GM12892 (cell line): ENCODE results near the gene TPPP2.

Experiments used
- DNase-seq: peaks from one replicate; pipeline ENCODE4 v3.0.0; 2011; ENCODE audit not compliant: insufficient read length
- FAIRE-seq: peaks from 2 replicates; lab custom pipeline; 2011; peaks lifted over from hg19 to GRCh38; lab: Jason Lieb, UNC
- POLR2A ChIP-seq: IDR thresholded peaks from 2 replicates; pipeline ENCODE4 v1.6.1; 2011; ENCODE audit warnings: low read depth, low read length, control low read depth
- POLR2AphosphoS5 ChIP-seq: IDR thresholded peaks from 2 replicates; pipeline ENCODE4 v1.6.1; 2011; ENCODE audit warnings: low read depth, low read length, control low read depth
- TAF1 ChIP-seq: IDR thresholded peaks from 2 replicates; pipeline ENCODE4 v1.6.1; 2011; ENCODE audit warnings: low read depth, mild to moderate bottlenecking, control low read depth, low read length, borderline replicate concordance

TPPP2 gene

DNA sequence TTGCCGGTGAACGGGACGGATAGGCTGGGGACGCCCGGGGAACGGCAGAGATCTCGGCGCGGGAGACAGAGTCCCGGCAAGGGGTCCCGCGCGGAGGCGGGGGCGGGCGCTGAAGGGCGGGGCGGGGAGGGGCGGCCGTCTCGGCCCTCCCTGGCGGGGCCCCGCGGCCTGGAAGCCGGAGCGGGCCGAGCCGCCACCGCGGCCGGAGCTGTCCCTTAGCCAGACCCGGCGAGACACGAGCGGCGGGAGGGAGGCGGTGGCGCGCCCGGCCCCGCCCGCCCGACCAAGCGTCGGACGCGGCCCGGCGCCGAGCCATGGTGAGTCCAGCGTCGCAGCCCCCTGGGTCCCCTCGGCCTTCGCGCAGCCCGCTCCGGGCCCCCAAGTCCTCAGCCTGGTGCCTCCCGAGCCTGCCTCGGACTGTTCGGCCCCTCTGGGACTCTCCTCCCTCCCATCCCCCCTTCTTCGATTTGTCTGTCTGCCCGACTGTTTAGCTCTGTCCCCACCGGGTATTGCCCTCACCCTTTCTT lies 40.1 kb downstream of the TPPP2 start, which contains the start of gene ARHGEF40:
Gene ARHGEF40, plus strand, starts transcription at position 222 of the 527 bp plus-strand sequence. Its CDS starts 93 bp downstream, at position 315.
- no peak for FAIRE-seq
- DNase-seq = no peak

DNA sequence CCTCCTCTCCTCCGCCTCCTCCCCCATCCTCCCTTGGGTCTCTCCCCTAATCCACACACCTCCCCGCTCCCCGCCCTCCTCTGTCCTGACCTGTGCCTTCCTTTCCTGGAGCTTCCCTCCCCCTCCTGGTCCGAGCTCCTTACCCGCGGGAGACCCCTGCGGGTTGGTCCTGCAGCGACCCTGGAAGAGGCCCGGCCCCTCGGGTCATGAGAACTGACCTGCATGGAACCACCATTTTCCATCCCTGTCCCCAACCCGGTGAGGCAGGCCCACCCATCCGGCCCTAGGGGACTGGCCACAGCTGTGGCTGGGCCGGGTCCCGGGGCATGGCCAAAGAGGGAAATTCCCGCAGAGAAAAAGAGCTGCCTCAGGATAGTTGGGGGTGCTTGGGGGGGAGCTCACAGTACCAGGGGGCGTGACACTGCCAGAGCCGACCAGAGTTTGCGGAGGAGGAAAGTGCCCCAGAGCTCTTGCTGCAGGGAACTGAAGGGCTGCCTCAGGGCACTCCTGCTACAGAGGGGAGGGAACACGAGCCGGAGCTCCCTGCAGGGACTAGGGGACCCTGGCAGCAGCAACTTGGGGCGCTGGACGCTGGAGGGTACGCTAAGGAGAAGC lies 40.7 kb downstream of the TPPP2 start:
- DNase-seq (no peak), FAIRE-seq (peak; percentile 71)

More for the DNA sequence above, 40.1 kb downstream of the TPPP2 start, which contains the start of gene ARHGEF40:
- TF ChIP-seq TAF1 (no peak), POLR2A (no peak), POLR2AphosphoS5 (no peak)

GRCh38 chr14:21071225-21072030 lies 41.4 kb downstream of the TPPP2 start:
- TF ChIP-seq POLR2A = no peak
- no peak for TF ChIP-seq POLR2AphosphoS5
- TF ChIP-seq TAF1 = no peak
- DNase-seq (peak; percentile 86), FAIRE-seq (peak; percentile 73)

More for the DNA sequence above, 40.7 kb downstream of the TPPP2 start:
- no peak for TF ChIP-seq POLR2A
- TF ChIP-seq POLR2AphosphoS5 = no peak
- TF ChIP-seq TAF1 = no peak

DNA sequence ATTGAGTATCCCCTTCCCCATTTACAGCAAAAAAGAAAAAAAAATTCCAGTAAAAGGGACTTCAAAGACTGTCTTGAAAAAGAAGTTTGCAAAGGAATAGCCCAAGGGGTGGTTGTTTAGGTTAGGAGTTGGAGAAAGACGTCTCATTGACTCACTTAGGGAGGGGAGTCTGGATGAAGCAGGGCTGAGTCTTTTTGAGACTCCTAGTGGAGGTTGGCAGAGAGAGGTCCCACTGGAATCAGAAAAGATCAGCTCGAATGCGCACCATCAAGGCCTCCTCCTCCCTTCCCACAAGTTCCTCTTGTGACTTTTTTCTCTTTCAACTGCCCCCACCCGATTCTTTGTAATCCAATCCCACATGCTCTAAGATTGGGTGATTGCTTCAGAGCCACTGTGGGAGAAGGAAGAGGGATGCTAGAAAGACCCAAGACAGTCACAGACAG lies 42.0 kb downstream of the TPPP2 start:
- TF ChIP-seq POLR2A (no peak), TAF1 (no peak), POLR2AphosphoS5 (no peak)
- FAIRE-seq = no peak
- DNase-seq = no peak

DNA sequence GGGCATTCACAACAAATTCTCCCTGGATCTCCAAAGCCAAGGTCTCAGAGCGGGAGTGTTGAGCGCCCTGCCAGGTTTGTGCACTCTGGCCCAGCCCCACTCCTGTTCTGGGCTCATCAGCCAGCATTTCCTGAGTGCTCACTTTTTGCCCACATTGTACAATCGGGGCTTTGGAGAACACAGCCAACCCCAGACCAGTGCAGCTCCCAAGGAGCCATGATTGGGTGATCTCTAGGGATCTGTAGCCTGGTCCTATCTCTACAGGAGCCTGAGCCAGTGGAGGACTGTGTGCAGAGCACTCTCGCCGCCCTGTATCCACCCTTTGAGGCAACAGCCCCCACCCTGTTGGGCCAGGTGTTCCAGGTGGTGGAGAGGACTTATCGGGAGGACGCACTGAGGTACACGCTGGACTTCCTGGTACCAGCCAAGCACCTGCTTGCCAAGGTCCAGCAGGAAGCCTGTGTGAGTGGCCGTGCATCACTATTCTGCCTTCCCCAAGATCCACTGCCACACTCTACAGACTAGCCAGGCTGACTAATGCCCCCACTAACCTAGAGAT lies 42.8 kb downstream of the TPPP2 start:
- no peak for TF ChIP-seq POLR2AphosphoS5
- TF ChIP-seq TAF1 = no peak
- TF ChIP-seq POLR2A = no peak
- FAIRE-seq (no peak), DNase-seq (no peak)

DNA sequence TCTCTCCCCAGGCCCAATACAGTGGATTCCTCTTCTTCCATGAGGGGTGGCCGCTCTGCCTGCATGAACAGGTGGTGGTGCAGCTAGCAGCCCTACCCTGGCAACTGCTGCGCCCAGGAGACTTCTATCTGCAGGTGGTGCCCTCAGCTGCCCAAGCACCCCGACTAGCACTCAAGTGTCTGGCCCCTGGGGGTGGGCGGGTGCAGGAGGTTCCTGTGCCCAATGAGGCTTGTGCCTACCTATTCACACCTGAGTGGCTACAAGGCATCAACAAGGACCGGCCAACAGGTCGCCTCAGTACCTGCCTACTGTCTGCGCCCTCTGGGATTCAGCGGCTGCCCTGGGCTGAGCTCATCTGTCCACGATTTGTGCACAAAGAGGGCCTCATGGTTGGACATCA lies 43.9 kb downstream of the TPPP2 start:
- TF ChIP-seq POLR2A (no peak), POLR2AphosphoS5 (no peak), TAF1 (no peak)
- FAIRE-seq = no peak
- DNase-seq = no peak

GRCh38 chr14:21074398-21075272 lies 44.6 kb downstream of the TPPP2 start:
- FAIRE-seq (no peak), DNase-seq (no peak)
- TF ChIP-seq TAF1 (no peak), POLR2AphosphoS5 (no peak), POLR2A (no peak)

DNA sequence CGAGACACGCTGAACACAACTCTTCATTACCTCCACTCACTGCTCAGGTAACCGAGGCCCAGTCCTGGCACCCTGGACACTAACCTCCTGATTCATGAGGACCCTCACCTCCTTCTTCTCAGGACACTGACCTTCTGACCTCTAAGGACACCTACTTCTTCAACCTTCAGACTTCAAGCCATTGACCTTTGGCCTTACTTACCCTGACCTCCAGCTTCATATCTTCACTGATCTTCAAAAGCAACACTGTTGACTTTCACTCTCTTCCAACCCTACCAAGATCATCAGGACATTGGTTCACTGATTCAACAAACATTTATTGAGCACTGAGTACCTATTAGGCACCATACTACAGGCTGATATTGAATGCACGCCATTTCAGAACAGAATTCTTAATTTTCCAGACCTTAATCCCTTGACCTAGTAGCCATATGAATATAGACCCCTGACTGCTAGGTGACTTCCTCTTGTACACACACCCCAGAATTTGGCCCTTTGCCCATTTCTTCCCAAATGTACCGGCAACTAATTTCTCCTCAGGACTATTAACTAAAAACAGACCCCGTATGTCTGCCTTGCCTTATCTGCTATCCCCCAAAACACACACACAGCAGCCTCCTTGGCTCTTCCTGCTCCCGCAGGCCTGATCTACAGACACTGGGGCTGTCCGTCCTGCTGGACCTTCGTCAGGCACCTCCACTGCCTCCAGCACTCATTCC lies 45.9 kb downstream of the TPPP2 start:
- FAIRE-seq (no peak), DNase-seq (no peak)
- TF ChIP-seq POLR2A = no peak
- no peak for TF ChIP-seq POLR2AphosphoS5
- TF ChIP-seq TAF1 = no peak

GRCh38 chr14:21077672-21078071 lies 47.7 kb downstream of the TPPP2 start:
- TF ChIP-seq POLR2AphosphoS5 (no peak), POLR2A (no peak)
- DNase-seq = no peak
- FAIRE-seq = no peak

- DNase-seq (no peak), FAIRE-seq (no peak)
- TF ChIP-seq POLR2A (no peak), POLR2AphosphoS5 (no peak), TAF1 (no peak)
Measured at GRCh38 chr14:21078287-21078686, 48.3 kb downstream of the TPPP2 start.
